Measurements from ENCODE around the gene CUBN. TPM values are rescaled to one million over a fixed set of nuclear protein-coding genes. Genes with fewer than 3 reads are reported as not detected.

Gene CUBN
- total RNA-seq, 1 donor from 2014 or later, result 2.1 TPM

DNA sequence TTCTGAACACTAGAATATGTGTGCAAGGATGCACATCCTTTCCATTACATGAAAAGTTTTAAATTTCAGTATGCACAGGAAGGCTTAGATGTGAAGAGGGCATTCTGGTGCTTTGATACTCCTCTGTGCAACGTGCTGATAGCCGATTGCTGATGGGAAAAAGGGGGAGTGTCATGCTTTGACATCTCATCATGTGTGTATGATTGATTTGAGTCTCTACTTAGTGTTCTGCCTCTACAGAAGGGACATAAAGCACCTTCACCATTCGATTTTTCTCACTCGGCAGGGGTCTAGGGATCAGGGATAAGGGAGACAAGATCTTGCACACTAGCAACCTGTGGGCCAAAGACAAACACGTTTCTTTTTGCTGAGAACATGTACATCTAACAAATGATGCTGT is 197.7 kb downstream of the CUBN start:
- no peak for DNase-seq (ENCODE audit: extremely low read depth, low read depth, low spot score)

DNA sequence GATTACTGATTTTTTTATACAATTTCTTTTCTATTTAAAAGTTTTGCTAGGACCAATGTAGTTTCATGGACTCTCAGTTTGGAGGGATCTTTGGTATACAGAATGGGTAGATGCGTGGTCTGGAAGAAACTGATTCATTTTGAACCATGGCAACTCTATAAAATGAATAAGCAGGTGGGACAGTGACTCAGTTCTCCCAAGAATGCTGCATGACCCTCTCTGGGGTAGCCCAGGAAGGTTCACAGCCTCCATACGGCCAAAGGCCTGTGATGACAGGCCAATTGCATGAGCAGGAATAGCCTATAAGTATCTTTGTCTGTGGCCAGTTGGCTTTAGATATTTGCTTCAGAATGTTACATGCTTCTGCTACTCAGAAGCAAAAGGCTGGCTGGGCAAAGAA is 199.1 kb downstream of the CUBN start:
- DNase-seq (ENCODE audit: extremely low read depth, low read depth, low spot score), result no peak

DNA sequence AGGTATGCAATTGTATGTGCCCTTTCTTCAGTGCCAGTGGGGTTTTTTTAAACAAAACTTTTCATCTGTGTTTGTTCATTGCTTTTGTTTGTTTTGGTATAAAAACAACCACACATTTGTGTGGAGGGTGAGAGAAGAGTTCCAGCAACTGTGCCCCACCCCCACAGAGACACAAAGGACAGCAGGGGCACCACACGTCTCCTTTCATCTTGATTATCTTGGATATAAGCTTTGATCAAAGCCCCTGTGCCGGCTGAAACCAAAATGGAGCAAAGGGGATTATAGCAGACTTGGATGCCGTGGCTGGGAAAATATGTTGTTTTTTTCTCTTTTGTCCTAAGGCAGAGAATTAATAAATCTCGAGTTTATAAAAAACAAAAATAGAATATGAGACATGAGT is 200.5 kb downstream of the CUBN start:
- no peak for DNase-seq (ENCODE audit: extremely low read depth, low read depth, low spot score)

DNA sequence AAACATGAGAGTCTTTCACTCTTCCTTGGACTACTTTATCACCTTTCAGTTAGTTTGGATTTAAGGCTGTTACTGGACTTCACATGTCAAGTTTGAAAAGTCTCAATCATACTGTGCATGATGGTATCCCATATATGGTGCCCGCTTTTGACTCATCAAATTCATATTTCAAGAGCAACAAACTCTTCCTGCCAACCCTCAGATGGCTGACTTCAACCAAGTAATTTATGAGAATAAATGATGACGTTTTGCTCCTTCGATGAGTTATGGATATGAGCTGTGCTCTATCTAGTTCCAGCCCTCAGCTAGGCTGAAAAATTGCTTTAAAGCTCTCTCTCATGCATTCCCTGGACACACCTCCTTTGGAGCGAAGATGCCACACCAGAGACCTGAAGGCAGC is 202.1 kb downstream of the CUBN start:
- DNase-seq (ENCODE audit: extremely low read depth, low read depth, low spot score), result no peak

DNA sequence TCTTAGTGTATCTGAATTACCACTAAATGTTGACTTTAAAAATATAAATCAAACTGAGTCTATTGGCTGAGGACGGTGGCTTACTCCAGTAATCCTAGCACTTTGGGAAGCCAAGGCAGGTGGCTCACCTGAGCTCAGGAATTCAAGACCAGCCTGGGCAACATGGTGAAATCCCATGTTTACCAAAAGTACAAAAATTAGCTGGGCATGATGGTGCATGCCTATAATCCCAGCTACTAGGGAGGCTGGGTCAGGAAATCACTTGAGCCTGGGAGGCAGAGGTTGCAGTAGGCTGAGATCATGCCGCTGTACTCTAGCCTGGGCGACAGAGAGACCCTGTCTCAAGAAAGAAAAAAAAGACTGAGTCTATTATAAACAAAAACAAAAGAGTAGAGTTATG is 205.9 kb downstream of the CUBN start:
- DNase-seq (ENCODE audit: extremely low read depth, low read depth, low spot score), result no peak

DNA sequence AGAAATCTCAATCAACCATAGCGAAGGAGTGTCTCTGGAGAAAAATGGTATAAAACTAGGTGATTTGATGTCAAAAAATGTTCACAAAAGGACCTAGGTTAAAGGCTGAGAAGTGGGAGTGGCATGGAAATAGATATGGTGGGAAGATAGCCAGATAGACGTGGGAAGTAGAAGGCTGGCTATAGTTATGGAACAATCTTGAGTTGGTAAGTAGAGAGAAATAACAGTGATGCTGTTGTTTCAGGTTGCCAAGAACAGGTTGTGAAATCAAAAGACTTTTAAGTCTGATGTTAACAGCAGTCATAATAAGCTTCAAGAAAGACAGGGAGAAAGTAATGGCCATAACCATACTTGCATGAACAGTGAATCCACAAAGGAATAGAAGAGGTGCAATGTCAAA is 206.3 kb downstream of the CUBN start:
- DNase-seq (ENCODE audit: extremely low read depth, low read depth, low spot score), result no peak

DNA sequence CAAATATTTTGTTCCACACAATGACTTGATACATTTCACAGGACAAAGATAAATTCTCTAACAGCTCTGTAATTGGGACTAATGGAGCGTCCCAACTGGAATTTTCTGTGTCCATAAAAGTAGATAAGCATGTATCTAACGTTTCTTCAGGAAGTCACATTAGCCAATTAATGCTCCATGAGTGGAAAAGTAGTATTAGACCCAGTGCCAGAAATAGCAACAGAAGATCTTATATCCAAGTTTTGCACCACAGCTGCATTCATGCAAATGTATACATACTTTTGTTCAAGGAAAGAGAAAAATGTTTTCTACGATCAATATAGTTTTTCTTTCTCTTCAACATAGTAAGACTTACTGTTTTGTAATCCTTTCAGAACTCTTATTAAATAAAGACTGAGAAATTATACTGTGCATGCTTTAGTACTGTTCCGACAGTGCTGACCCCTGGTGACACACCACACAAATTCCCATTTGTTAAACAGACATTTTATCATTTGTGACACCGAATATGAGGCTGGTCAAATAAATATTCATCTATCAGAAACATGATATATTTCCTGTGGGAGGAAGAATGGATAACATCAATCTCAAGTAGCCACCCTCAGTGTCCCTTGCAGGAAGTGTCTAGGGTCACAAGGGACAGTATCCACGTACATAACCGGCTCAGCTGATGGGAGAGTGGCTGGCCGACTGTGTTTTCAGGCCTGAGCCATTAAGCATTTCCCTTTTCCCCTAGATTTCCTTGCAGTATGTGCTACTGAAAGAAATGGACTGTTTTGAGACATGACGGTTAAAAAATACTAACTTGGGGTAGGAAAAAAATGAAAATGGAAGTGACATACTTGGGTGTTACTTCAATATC is 210.3 kb downstream of the CUBN start:
- DNase-seq (ENCODE audit: extremely low read depth, low read depth, low spot score), result no peak

DNA sequence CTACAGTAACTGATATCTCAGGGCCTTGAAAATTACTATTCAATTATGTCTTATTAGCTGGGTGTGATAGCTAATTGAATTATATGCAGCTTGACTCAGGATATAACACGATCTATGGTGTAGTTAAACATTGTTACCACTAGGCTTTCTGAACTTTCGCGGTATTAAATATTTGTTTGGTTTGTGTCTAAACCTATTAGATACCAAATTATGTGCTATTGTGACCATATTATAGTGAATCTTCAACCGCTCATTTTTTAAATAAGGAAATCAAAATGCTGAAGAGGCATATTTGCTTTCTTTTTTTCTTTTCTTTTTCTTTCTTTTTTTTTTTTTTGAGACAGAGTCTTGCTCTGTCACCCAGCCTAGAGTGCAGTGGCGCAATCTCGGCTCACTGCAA is 213.1 kb downstream of the CUBN start:
- no peak for DNase-seq (ENCODE audit: extremely low read depth, low read depth, low spot score)

DNA sequence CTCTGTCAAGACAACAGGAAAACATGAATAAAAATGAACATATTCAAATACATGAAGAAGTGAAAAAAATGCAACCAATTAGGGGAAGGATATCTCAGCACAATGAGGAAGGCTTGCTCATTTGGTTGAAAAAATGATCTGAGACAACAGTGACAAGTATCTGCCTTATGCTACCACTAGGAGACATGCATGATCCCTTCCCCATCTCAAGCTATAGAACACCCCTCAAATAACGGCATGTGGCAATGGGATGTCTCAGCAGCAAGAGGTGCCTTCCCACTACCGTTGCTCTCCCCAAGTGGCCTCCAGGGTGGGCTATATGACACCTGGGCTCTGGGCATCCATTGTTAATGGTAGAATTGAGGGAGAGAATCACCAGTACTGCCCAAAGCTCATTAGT is 214.3 kb downstream of the CUBN start:
- DNase-seq (ENCODE audit: extremely low read depth, low read depth, low spot score), result no peak

DNA sequence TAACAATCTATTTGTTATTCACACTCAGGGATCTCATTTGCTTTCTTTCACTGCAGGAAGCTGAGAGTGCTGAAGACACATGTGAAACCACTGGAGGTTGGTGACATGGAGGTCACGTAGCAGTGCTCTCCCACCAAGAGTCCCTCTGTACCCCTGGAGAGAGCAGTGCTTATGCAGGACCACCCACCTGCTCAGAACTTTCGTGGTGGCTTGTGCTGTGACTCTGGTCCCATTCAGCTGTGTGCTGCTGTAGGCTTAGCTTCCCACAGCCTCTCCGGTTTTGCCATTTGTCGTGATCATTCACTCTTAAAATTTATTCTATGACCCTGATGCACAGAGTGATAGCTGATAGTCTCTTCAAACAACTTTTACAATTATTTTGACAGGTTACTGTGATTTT is 216.3 kb downstream of the CUBN start:
- no peak for DNase-seq (ENCODE audit: extremely low read depth, low read depth, low spot score)

DNA sequence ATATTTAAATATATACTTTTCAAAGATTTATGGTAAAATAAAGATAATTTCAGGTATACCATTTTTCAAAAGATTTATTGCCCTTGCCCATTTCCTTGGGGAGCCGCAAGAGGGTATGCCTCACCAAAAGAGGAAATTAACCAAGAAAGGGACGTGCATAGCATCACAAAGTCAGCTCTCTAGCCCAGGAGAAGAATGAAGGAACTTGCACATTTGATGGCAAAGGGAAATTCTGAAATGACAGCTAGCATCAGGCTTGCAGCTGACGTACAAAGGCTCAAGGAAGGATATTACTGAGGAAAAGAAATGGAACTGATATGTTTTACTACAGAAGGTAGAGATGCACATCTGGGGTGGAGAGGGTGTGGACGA is 218.8 kb downstream of the CUBN start:
- DNase-seq (ENCODE audit: extremely low read depth, low read depth, low spot score), result no peak

DNA sequence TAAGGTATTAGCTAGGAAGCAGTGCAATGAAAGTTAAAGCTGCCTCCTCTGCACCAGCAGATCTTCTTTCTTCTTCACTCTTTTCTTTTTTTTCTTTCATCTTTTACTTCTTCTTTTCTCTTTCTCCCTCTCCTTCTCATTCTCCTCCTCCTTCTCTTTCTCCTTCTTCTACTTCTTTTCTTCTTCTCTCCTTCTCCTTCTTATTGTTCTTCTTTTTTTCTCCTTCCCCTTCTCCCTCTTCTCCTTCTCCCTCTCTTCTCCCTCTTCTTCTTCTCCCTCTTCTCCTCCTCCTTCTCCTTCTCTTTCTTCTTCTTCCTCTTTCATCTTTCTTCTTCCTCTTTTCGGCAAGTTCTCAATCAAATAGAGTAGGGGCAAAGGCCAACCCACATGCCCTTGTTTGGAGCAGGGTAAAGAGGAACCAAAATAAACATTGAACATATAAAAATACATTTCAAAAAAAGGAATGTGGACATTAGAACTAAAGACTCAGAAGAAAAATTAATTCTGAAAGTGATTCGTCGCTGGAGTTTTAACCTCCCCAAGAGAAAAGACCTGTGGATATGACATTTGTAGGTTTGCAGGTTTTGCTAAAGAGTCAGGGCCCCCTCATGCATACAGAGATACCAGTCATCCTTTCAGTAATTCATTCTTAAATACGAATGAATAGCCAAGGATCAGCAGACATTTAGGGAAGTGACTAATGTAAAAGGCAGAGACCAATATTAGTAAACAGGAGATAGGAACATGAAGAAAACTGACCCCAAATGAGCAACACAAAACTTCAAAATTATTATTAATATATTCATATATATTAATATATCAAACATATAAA is 219.4 kb downstream of the CUBN start:
- no peak for DNase-seq (ENCODE audit: extremely low read depth, low read depth, low spot score)

DNA sequence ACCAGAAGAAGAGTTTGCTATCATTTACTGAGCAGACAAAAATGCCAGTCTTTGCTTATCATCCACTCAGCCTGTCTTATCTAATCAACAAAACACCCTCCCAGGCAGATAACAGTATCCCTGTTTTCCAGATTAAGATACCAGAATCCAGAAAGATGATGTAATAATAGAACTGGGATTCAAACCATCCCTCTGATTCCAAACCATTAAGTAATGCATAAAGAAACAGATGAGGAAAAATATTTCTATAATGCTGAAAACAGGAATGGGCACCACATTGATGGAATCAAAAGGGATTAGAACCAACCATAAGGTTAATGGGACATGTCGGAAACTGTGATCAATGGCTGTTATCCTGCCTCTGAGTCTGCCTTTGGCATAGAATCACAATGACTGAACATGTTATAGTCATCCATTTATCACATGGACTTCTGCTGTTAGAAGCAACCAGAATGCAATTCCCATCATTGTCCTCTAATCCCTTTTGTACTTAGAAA is 220.3 kb downstream of the CUBN start:
- DNase-seq (ENCODE audit: extremely low read depth, low read depth, low spot score), result no peak

DNA sequence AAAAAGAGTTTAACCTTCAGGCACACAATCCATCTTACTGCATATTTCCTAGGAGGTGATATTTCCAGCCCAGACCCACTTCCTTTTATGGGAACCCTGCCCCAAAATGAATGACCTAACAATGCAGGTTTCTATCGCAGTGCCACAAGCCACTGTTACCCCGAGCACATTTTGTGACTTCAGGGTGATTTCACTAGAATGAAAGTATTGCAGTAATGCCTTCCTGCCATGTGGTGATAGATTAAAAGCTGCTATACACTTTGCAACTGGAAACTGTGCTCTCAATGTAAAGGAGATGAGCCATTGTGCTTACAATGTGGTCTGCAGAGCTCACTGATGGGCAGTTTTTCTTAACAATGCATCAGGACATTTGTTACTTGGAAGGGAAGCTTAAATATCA is 221.9 kb downstream of the CUBN start:
- no peak for DNase-seq (ENCODE audit: extremely low read depth, low read depth, low spot score)

DNA sequence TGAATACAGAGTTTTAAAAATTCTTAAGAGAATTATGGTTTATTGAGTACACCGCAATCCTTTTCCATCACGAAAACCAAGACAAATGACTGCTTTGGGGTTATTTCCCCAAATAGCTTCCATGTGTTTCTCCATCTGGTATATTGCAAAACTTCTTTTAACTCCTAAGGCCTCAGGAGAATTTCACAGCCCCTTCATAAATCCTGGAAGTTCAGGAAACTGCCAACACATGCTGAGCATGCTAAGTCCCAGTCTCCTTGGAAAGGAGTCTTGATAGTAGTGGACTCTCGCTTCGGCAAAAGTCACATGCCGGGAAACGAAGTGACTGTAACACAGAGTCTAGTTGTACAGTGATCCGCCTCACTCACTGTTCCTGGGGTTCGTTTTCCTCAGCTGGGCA is 224.3 kb downstream of the CUBN start:
- DNase-seq (ENCODE audit: extremely low read depth, low read depth, low spot score), result no peak

DNA sequence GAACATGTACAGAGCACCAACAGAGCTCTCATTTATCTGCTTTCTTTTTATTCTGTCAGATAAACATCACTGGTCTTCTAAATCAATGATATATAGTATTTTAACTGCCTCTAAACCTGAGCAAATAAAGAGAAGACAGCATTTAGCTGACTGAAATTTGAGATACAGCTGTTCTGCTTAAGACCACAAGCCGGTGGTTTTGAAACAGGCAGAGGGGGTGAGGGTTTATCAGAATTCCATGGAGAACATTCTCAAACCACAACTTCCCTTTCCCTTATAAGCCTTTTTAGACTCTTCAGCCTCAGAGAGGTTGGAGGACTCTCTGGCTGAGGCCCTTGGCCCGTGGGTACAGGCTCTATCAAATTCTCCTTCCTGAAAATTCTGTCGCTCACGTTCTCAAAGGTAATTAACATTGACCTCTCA is 225.0 kb downstream of the CUBN start:
- no peak for DNase-seq (ENCODE audit: extremely low read depth, low read depth, low spot score)

DNA sequence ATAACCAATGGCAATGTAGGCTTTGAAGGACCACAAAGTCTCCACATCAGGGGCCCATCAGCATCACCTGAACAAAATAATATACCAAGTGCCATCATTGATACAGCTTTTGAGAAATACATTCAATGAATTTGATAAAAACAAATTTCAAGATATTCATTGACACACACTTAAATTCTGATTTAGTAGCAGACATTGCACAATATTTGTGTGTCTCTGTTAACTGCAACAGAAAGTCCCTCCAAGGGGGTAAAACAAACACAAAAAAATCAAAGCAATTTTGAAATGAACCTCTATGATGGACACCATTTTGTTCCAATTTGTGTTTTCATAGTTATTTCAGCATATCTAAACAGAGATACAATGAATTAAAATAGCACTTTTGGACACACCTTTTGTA is 225.6 kb downstream of the CUBN start:
- no peak for DNase-seq (ENCODE audit: extremely low read depth, low read depth, low spot score)

DNA sequence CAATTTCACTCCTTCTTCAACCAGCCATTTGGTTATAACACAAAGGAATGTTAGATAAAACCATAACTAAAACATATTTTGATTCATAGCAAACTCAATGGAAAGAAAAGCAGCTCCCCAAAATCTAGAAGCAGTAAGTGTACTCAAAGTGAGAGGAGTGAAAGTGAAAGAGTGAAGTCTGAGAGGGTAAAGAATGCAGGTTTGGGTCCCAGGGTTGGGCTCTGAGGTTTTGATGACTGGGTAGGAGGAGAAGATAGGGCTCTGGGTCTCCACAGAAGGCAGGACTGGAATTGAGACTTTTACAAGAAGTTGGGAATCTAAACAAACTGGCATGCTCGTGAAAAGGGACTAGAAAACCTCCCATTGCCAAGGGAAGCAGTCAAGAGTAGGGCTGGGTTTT is 227.0 kb downstream of the CUBN start:
- no peak for DNase-seq (ENCODE audit: extremely low read depth, low read depth, low spot score)

DNA sequence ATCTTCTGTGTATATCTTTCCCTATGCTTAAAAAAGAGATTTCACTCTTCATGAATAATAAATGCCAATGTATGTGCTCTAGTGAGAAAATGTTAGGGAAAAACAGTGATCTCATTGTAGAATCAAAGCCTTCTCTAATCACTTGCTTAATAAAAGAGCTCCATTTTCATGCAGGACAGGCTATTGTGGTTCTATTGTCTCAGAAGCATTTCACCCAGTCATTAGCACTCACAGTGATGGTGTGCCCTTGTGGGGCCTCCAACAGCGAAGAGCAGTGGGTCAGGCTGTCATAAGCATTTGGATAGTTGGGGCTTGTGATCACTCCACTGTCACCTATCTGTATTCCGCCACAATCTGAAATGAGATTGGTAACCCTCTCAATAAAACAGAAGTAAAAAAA is 228.5 kb downstream of the CUBN start:
- DNase-seq (ENCODE audit: extremely low read depth, low read depth, low spot score), result no peak

DNA sequence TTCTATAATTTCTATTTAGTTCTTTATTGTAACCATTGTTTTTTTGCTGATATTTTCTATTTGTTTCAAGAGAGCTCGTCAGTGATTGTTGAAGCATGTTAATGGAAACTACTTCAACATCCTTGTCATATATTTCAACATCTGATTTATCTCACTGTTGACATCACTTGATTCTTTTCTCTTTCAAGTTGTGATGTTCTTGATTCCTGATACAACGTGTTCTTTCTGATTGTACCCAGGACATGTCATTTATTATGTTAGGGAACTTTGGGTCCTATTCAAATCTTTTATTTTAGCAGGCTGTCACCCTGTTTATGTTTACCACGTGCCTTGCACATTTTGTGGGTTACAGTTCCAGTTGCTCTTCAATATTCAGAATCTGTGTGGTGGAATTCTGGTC is 232.6 kb downstream of the CUBN start:
- no peak for DNase-seq (ENCODE audit: extremely low read depth, low read depth, low spot score)

DNA sequence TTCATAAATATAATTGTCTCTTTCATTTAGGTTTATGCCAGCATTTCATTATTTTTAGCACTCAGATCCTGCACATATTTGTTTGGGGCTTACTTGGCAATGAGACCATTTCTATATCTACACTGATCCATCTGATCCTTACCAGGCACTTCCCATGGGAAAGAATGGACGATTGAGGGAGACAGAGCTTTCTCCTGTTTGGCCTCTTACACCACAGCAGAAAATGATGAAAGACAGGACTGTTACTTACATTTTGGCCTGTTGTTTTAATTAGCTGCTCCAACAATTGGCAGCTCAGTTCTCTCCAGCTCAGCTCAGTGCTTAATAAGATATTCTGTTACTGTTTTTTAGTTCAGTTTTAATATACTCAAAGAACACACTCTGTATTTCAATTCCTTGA is 234.8 kb downstream of the CUBN start:
- no peak for DNase-seq (ENCODE audit: extremely low read depth, low read depth, low spot score)

DNA sequence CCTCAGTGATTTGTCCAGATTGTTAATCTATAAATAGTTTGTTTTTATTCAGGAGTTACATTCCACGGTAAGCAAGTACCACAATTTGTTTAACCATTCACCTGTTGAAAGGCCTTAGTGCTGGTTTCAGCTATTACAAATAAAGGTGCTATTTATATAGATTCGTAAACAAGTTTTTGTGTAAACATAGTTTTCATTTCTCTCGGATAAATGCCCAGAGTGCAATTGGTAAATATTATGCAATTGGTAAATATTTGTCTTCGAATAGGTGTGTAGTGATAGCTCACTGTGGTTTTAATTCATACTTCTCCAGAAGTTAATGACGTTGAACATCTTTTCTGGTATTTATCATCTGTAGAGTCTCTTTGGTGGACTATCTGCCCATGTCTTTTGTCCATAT is 235.9 kb downstream of the CUBN start:
- no peak for DNase-seq (ENCODE audit: extremely low read depth, low read depth, low spot score)
